ENCODE data around the gene CDK14. TPM values are rescaled to one million over a fixed set of nuclear protein-coding genes. Genes with fewer than 3 reads are reported as not detected.

CDK14 gene
- total RNA-seq, 4 donors from 2014 or later = 0.18 to 74.3 (median 7.3) TPM

DNA sequence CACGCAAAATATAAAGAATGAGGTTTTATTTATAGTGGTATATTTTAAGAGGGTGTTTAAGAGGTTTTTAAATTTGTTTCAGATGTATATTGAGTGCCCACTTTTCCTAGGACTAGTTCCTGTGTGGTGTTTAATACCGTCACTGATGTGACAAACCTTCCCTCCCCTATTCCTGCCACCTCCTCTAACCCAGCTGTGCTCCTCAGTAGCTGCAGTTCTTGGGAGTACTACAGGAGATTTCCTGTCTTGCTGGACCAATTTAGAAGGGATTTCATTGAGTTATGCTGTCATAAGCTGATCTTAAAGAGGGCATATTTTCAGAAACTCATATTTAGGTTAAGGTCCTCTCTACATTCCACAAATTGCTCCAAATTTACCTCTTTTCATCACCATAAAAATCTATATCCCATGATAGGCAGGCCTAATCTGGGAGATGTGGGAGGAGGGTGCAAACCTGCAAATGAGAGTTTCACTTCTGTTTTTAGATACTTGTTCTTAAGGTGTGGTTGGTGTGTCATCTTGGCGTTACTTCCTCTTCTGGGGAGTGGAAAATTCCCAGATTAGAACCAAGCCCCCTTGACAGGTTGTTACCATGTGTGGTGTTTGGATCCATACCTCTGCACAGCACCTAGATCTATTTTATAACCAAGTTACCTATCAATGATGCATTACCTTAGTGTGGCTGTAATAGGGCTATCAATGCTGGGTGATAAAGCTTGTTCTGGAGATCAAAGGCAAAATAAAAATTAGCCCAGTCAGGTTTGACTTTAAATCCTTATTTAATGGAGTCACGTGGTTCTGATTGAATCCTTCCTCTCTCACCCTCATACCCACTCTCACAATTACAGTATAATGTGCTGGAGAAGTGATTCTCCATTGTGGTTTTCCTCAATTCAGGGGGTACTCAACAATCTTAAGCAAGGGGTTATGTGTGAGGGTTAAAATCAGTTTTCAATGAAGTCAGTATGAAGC lies 141.1 kb downstream of the CDK14 start:
- H3K4me1 ChIP-seq = peaks cover 0 to 5% (median 0%) of the 10 kb centered on the region in 4 donors

DNA sequence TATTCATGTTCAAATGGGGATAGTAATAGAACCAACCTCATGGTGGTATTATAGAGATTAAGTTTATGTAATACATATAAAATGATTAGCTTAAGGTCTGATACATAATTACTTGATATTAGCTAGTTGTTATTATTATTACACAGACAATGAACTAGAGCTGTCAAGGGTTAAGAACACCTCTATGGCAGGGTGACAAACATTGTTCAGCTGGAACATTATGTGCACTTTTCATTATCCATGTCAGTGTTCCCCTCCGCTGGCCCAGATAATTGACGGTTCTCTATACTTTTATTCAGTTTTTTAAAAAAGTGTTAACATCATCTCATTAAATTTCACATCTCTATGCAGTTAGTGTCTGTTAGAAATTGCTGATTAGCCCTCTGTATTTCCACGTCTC lies 142.1 kb downstream of the CDK14 start:
- Histone ChIP-seq H3K27ac (no peak overlapping the region), H3K27me3 (no peaks in the 10 kb centered on the region), H3K4me3 (no peak overlapping the region), H3K9me3 (no peaks in the 10 kb centered on the region), H3K36me3 (no peaks in the 10 kb centered on the region), H3K4me1 (peaks cover 0 to 5% (median 0%) of the 10 kb centered on the region in 4 donors)
- TF ChIP-seq, protein P1, sequence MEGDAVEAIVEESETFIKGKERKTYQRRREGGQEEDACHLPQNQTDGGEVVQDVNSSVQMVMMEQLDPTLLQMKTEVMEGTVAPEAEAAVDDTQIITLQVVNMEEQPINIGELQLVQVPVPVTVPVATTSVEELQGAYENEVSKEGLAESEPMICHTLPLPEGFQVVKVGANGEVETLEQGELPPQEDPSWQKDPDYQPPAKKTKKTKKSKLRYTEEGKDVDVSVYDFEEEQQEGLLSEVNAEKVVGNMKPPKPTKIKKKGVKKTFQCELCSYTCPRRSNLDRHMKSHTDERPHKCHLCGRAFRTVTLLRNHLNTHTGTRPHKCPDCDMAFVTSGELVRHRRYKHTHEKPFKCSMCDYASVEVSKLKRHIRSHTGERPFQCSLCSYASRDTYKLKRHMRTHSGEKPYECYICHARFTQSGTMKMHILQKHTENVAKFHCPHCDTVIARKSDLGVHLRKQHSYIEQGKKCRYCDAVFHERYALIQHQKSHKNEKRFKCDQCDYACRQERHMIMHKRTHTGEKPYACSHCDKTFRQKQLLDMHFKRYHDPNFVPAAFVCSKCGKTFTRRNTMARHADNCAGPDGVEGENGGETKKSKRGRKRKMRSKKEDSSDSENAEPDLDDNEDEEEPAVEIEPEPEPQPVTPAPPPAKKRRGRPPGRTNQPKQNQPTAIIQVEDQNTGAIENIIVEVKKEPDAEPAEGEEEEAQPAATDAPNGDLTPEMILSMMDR (IDR thresholded peaks at IDR 0.05) = no peak
- DNase-seq = no peak

More for the DNA sequence above, 141.1 kb downstream of the CDK14 start:
- Histone ChIP-seq H3K27me3 (no peaks in the 10 kb centered on the region), H3K36me3 (no peaks in the 10 kb centered on the region), H3K9me3 (no peaks in the 10 kb centered on the region), H3K4me3 (no peak overlapping the region), H3K27ac (peak overlapping the region in 1 of 4 donors; percentile 67)
- DNase-seq = peak in 2 of 3 donors; percentile 35 to 50
- TF ChIP-seq POLR2A (IDR thresholded peaks at IDR 0.05) = no peak
- TF ChIP-seq, protein P1 (IDR thresholded peaks at IDR 0.05) = no peak

DNA sequence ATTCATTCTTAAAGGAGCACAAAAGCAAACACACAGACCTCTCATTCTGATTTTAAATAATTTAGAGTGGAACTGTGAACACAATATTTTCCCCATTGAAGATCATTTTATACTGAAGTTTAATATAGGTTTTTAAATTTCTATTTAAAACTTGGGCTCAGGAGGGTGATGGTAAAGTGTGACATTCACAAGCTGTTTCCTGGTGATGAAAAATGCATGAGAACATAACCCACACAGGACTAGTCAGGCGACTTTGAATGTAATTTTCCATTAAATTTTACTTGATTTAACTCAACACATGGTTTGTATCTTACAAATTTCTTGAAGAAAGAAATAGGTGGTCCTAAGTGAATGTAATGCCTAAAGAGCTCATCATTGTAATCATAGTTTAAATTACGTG lies 143.6 kb downstream of the CDK14 start:
- Histone ChIP-seq H3K27me3 (no peaks in the 10 kb centered on the region), H3K9me3 (no peaks in the 10 kb centered on the region), H3K4me3 (no peak overlapping the region), H3K4me1 (peaks cover 0 to 5% (median 0%) of the 10 kb centered on the region in 4 donors), H3K36me3 (no peaks in the 10 kb centered on the region), H3K27ac (no peak overlapping the region)
- TF ChIP-seq, protein P1 (IDR thresholded peaks at IDR 0.05) = no peak
- no peak for TF ChIP-seq POLR2A (IDR thresholded peaks at IDR 0.05)
- no peak for DNase-seq

DNA sequence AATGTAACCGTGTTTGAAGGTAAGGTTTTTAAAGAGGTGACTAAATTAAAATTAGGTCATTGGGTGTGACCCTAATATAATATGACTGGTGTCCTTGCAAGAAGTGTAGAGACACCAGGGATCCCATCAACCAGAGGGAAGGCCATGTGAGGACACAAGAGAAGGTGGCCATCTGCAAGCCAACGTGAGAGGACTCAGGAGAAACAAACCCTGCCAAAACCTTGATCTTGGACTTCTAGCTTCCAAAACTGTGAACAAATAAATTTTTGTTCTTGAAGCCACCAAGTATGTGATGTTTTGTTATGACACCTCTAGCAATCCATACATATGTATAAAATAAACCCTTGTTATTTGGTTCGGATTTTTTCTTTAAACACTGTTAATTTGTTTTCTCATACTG lies 144.3 kb downstream of the CDK14 start:
- DNase-seq = no peak
- Histone ChIP-seq H3K9me3 (no peaks in the 10 kb centered on the region), H3K27ac (no peak overlapping the region), H3K4me3 (no peak overlapping the region), H3K4me1 (peaks cover 0 to 5% (median 0%) of the 10 kb centered on the region in 4 donors), H3K27me3 (no peaks in the 10 kb centered on the region), H3K36me3 (no peaks in the 10 kb centered on the region)
- TF ChIP-seq, protein P1 (IDR thresholded peaks at IDR 0.05) = no peak
- no peak for TF ChIP-seq POLR2A (IDR thresholded peaks at IDR 0.05)

DNA sequence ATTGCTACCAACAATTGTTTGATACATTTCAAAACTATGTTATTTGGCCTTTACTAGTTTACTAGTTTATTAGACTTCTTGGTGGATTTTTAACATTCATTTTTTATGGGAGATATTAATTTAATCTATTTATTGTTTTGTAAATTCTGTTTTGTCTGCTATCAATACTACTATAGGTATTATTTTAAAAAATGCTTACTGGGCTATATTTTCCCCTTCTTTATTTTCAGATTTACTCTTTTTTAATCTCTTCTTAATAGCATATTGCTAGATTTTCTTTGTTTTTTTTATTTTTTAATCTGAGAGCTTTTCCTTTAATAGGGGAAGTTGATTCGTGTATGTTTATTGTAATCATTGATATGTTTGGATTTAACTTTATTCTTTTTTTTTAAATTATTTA lies 147.5 kb downstream of the CDK14 start:
- Histone ChIP-seq H3K4me1 (no peaks in the 10 kb centered on the region), H3K27ac (no peak overlapping the region), H3K9me3 (no peaks in the 10 kb centered on the region), H3K27me3 (no peaks in the 10 kb centered on the region), H3K4me3 (no peak overlapping the region), H3K36me3 (no peaks in the 10 kb centered on the region)
- no peak for TF ChIP-seq POLR2A (IDR thresholded peaks at IDR 0.05)
- TF ChIP-seq, protein P1 (IDR thresholded peaks at IDR 0.05) = no peak
- DNase-seq = no peak
